AG10803 (cell line): ENCODE measurements around the gene TIMM50.
"Not testable (repeated sequence)": the region's sequence is repeated elsewhere in the genome, so short reads cannot be mapped to it uniquely, and the experiment has no call there.

Source experiments
- DNase-seq: peaks from one replicate; pipeline ENCODE4 v3.0.0; 2010; ENCODE audit warnings: low read depth
- H3K4me3 ChIP-seq: 2 replicates; pipeline ENCODE4 v1.5.1; 2011; ENCODE audit warnings: mild to moderate bottlenecking, low read length, control low read depth
- CTCF ChIP-seq: conservative IDR thresholded peaks from 2 replicates; pipeline ENCODE4 v1.5.1; 2011; ENCODE audit warnings: mild to moderate bottlenecking, low read length, control low read depth, inconsistent platforms

TIMM50 gene

DNA sequence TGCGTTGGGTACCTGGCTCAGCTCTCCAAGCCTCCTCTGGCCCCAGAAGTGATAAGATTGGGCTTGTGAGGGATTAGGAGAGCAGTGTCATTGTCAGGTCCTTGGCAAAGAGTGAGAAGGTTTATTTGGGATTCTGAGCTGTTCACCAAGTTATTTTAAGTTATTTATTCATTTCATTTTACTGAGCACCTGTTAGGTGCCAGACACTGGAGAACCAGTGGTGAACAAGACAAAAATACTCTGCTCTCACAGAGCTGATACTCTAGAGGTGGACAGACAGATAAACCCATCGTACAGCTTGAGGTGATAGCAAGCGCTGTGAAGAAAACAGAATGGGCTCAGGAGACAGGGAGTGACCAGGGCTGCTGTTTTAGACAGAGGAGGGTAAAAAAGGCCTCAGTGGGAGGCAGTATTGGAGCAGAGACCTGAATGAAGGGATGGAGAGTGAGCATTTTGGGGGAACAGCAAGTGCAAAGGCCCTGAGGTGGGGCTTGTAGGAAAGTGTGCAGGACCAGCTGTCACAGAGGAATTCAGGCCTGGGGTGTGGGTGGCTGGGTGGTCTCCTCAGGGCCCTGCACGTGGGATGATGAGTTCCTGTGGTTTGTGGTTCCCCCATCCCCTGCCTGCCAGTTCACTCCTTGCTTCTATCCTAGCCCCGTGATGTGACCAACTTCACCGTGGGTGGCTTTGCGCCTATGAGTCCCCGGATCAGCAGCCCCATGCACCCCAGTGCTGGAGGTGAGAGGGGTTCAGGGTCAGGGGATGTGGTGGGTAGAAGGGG is 8.7 kb upstream of the TIMM50 start:
- no peak for TF ChIP-seq CTCF
- no peak overlapping the region for H3K4me3 ChIP-seq
- no peak for DNase-seq

DNA sequence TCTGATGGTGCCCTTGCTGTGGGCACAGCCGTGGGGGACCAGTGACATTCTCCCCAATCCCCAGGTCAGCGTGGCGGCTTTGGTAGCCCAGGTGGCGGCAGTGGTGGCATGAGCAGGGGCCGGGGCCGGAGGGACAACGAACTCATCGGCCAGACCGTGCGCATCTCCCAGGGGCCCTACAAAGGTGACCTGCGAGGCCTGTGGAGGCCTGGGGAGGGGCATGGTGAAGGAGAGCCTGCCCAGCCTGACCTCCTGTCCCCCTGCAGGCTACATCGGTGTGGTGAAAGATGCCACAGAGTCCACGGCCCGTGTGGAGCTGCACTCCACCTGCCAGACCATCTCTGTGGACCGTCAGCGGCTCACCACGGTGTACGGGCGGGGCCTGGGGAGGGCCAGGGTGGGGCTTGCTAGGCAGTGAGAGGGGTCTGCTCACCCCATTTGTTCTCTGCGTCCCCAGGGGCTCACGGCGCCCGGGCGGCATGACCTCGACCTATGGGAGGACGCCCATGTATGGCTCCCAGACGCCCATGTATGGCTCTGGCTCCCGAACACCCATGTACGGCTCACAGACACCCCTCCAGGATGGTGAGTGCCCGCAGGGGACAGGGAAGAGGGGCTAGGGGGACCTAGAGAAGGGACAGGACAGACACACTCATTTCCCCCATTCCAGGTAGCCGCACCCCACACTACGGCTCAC is 7.7 kb upstream of the TIMM50 start:
- H3K4me3 ChIP-seq: no peak overlapping the region
- DNase-seq: no peak
- TF ChIP-seq CTCF: no peak

DNA sequence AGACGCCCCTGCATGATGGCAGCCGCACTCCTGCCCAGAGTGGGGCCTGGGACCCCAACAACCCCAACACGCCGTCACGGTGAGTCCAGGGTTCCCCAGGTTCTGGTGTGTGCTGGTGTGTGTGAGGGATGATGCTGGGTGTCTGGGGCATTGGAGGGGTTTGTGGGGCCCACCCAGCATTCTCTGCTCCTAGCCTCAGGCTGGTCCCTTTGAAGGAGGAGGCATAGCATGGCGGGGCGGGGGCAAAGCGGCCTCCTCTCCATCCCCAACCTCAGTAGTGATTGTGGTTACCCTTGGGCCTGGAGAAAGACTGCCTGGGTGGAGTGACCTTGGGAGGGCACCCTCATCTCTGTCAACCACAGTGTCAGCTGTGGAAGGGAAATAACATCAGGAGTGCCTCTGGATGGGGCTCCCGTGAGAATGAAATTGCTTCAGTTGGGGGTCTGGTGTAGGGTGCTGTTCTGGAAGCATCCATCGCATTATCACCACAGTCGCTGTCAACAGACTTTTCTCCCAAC is 7.1 kb upstream of the TIMM50 start:
- DNase-seq: no peak
- H3K4me3 ChIP-seq: no peak overlapping the region
- no peak for TF ChIP-seq CTCF

DNA sequence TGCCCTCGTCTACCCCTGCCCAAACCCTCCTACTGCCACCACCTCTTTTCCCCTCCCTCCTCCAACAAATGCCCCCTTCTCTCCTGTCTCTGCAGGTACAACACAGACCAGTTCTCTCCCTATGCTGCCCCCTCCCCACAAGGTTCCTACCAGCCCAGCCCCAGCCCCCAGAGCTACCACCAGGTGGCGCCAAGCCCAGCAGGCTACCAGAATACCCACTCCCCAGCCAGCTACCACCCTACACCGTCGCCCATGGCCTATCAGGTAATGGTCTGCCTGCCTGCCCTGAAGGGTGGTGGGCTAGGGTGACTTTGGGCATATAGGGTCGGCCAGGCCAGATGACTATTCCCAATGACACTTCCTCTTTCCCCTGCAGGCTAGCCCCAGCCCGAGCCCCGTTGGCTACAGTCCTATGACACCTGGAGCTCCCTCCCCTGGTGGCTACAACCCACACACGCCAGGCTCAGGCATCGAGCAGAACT is 6.5 kb upstream of the TIMM50 start:
- H3K4me3 ChIP-seq: no peak overlapping the region
- TF ChIP-seq CTCF: peak; percentile 74
- peak; percentile 19 for DNase-seq

DNA sequence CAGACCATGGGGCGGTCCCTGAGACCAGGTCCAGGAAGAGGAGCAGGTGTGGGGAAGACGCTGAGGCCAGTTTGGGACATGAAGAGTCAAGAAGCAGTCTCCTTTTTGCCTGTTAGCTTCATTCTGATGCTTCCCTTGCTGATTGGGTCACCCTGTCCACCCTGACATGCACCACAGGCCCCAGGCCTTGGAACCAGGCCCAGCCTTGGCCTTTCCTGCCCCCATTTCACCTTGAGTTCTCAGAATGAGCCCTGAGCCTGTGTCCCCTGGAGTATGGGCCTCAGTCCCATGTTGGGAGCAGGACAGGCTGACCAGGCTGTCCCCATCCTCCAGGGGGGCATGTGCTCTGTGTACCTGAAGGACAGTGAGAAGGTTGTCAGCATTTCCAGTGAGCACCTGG is 4.9 kb upstream of the TIMM50 start:
- no peak for TF ChIP-seq CTCF
- DNase-seq: no peak
- H3K4me3 ChIP-seq: no peak overlapping the region

DNA sequence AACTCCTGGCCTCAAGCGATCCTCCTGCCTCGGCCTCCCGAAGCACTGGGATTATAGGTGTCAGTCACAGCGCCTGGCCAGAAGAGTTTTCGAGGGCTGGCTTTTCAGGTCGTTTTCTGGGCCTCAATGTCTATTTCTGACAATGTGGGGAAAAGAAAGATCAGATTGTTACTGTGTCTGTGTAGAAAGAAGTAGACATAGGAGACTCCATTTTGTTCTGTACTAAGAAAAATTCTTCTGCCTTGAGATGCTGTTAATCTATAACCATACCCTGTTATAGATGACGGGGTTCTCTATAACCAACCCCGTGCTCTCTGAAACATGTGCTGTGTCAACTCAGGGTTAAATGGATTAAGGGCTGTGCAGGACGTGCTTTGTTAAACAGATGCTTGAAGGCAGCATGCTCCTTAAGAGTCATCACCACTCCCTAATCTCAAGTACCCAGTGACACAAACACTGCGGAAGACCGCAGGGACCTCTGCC is 1.3 kb upstream of the TIMM50 start:
- not testable (repeated sequence) for H3K4me3 ChIP-seq, DNase-seq

GRCh38 chr19:39479916-39480315 is 722 bp upstream of the TIMM50 start:
- H3K4me3 ChIP-seq: no peak overlapping the region
- TF ChIP-seq CTCF: no peak
- no peak for DNase-seq
